ENCODE measurements around the gene P3H2.

DNA sequence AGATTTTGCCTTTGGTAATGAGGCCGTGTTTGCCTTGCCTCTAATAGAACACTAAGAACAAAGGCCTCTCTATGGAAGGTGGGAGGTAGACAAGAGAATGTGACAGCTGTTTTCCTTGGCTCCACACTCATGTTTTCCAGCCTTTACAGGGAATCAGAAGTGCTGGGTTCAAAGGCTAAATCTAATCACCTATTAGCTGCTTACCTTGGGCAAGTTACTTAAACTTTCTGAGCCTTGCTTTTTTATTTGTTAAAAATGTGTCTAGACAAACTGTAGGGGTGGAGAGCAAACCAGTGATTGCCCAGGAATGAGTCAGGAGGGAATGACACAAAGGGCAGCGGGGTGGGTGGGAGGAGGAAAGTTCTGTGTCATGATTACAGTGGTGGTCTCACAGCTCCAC, 179.0 kb downstream of the P3H2 start:
- TF ChIP-seq CTCF (conservative IDR thresholded peaks at IDR 0.05; ENCODE audit: low read length) (no peak), EZH2phosphoT487 (IDR thresholded peaks at IDR 0.05; ENCODE audit: borderline replicate concordance) (no peak)
